ENCODE results near the gene SV2C. TPM values are rescaled to one million over a fixed set of nuclear protein-coding genes. Genes with fewer than 3 reads are reported as not detected.

The SV2C gene
- total and polyA plus RNA-seq, 4 donors, result under 0.01 to 0.04 (median 0.03) TPM; not detected in 1

GRCh38 chr5:76251656-76252055 lies 168.5 kb downstream of the SV2C start:
- no peak for DNase-seq (ENCODE audit: low spot score)
- Histone ChIP-seq H3K27ac (ENCODE audit: low read depth in 1 of 2, low read length in 2 of 2) (no peak overlapping the region), H3K4me1 (ENCODE audit: control insufficient read depth in 4 of 4, insufficient read depth in 4 of 4, low read length in 3 of 4) (peaks cover 0 to 4% (median 2%) of the 10 kb centered on the region in 4 donors), H3K4me3 (ENCODE audit: low read depth in 1 of 3, low read length in 3 of 3) (no peak overlapping the region), H3K9ac (ENCODE audit: low read depth in 1 of 2, low read length in 2 of 2) (no peak overlapping the region), H3K27me3 (ENCODE audit: control insufficient read depth in 4 of 4, insufficient read depth in 4 of 4, low read length in 3 of 4) (no peaks in the 10 kb centered on the region), H3K36me3 (ENCODE audit: control insufficient read depth in 4 of 4, insufficient read depth in 3 of 4, low read depth in 1 of 4, low read length in 3 of 4) (no peaks in the 10 kb centered on the region), H3K9me3 (ENCODE audit: control insufficient read depth in 4 of 4, low read length in 3 of 4) (no peaks in the 10 kb centered on the region)
- WGBS, result 94% methylated on average over 2 of the region's 2 CpGs
- TF ChIP-seq FOXA1 (IDR thresholded peaks at IDR 0.05) (no peak), HNF4G (IDR thresholded peaks at IDR 0.05) (no peak), HNF4A (conservative IDR thresholded peaks at IDR 0.05) (no peak), SP1 (IDR thresholded peaks at IDR 0.05) (no peak), NR2F2 (IDR thresholded peaks at IDR 0.05) (no peak), EGR1 (IDR thresholded peaks at IDR 0.05; ENCODE audit: low read depth in 2 of 2) (no peak), ZBTB33 (IDR thresholded peaks at IDR 0.05) (no peak), ATF3 (IDR thresholded peaks at IDR 0.05) (no peak), CTCF (IDR thresholded peaks at IDR 0.05; ENCODE audit: low read depth, low read length, missing input control) (no peak), REST (IDR thresholded peaks at IDR 0.05) (no peak), RAD21 (IDR thresholded peaks at IDR 0.05) (no peak), TAF1 (conservative IDR thresholded peaks at IDR 0.05) (no peak), GABPA (IDR thresholded peaks at IDR 0.05 in 1 of 2, conservative IDR thresholded peaks at IDR 0.05 in 1 of 2) (no peak)

- H3K27ac ChIP-seq (ENCODE audit: low read depth in 1 of 2, low read length in 2 of 2), result no peak overlapping the region
- TF ChIP-seq TAF1 (conservative IDR thresholded peaks at IDR 0.05), result no peak
- TF ChIP-seq GABPA (IDR thresholded peaks at IDR 0.05 in 1 of 2, conservative IDR thresholded peaks at IDR 0.05 in 1 of 2), result no peak
- no peak for TF ChIP-seq YY1 (IDR thresholded peaks at IDR 0.05)
- no peak overlapping the region for H3K4me3 ChIP-seq (ENCODE audit: low read depth in 1 of 3, low read length in 3 of 3)
- no peak overlapping the region for H3K9ac ChIP-seq (ENCODE audit: low read depth in 1 of 2, low read length in 2 of 2)
- H3K36me3 ChIP-seq (ENCODE audit: control insufficient read depth in 4 of 4, insufficient read depth in 3 of 4, low read depth in 1 of 4, low read length in 3 of 4), result no peaks in the 10 kb centered on the region
- no peak for DNase-seq (ENCODE audit: low spot score)
- peaks cover 0 to 4% (median 2%) of the 10 kb centered on the region in 4 donors for H3K4me1 ChIP-seq (ENCODE audit: control insufficient read depth in 4 of 4, insufficient read depth in 4 of 4, low read length in 3 of 4)
- no peaks in the 10 kb centered on the region for H3K9me3 ChIP-seq (ENCODE audit: control insufficient read depth in 4 of 4, low read length in 3 of 4)
- no peaks in the 10 kb centered on the region for H3K27me3 ChIP-seq (ENCODE audit: control insufficient read depth in 4 of 4, insufficient read depth in 4 of 4, low read length in 3 of 4)
- WGBS, result 77% methylated on average over 2 of the region's 2 CpGs
Observed at GRCh38 chr5:76252437-76252836, 169.3 kb downstream of the SV2C start.

Measured in liver (tissue), 9 donors.